GM12878 (cell line): ENCODE results near the gene PKN3. TPM values are rescaled to one million over a fixed set of nuclear protein-coding genes. Genes with fewer than 3 reads are reported as not detected.

Source experiments
- ATAC-seq: fragments of 200-7000 bp; cut with Tn5 transposase; 3 replicates; pipeline ENCODE4 v1.9.1; 2020; ENCODE audit warnings: mild to moderate bottlenecking, moderate library complexity
- BruUV-seq: library from RNA; stranded (reverse); fragments of 400-500 nt; replicated peaks from 2 replicates; lab custom pipeline; 2021; lab: Mats Ljungman, UMichigan
- CTCF ChIA-PET: fragments of 300-600 bp; sonication (Branson Sonifier 250); formaldehyde crosslinking; extraction: SDS; loops from one replicate; lab custom pipeline; 2021; ENCODE audit warnings: inconsistent platforms; lab: Yijun Ruan, JAX
- POLR2A ChIA-PET: fragments of 350-600 bp; formaldehyde crosslinking; extraction: SDS; loops from one replicate; lab custom pipeline; 2021; ENCODE audit warnings: inconsistent platforms; lab: Charles Lee
- RAD21 ChIA-PET: fragments of 300-600 bp; sonication (Branson Sonifier 250); formaldehyde crosslinking; loops from one replicate; lab custom pipeline; 2023; ENCODE audit warnings: antibody characterized with exemption; ENCODE audit not compliant: unreplicated experiment; lab: Charles Lee
- SMC1A ChIA-PET: fragments of 300-600 bp; sonication (Branson Sonifier 250); formaldehyde crosslinking; loops from one replicate; lab custom pipeline; 2023; ENCODE audit not compliant: unreplicated experiment, uncharacterized antibody; lab: Charles Lee
- DNase-seq: peaks from one replicate; pipeline ENCODE4 v3.0.0-alpha.2; 2011; ENCODE audit warnings: low read depth, low spot score
- FAIRE-seq: peaks from 3 replicates; lab custom pipeline; 2011; peaks lifted over from hg19 to GRCh38; lab: Jason Lieb, UNC
- H2AFZ ChIP-seq: 2 replicates; pipeline ENCODE4 v1.6.0; 2011; ENCODE audit warnings: low read depth, low read length, control low read depth; ENCODE audit not compliant: control insufficient read depth
- H3K27ac ChIP-seq: 2 replicates; pipeline ENCODE4 v1.5.1; 2011; ENCODE audit warnings: control low read depth; ENCODE audit not compliant: control insufficient read depth, insufficient read depth
- H3K27me3 ChIP-seq, 2 experiments: replicated peaks in 1 of 2; 2 replicates each; pipeline versions ENCODE4 v1.6.0 to v1.6.1; 2011; ENCODE audit warnings: low read length in 1 of 2; ENCODE audit not compliant: control insufficient read depth in 2 of 2, insufficient read depth in 2 of 2
- H3K36me3 ChIP-seq, 2 experiments: 2 replicates each; pipeline ENCODE4 v1.5.1; 2011; ENCODE audit warnings: low read length in 1 of 2; ENCODE audit not compliant: control insufficient read depth in 2 of 2, insufficient read depth in 2 of 2
- H3K4me1 ChIP-seq: 2 replicates; pipeline ENCODE4 v1.6.1; 2011; ENCODE audit warnings: mild to moderate bottlenecking, low read length, moderate library complexity, mixed read lengths; ENCODE audit not compliant: control insufficient read depth, insufficient read depth
- H3K4me2 ChIP-seq: 2 replicates; pipeline ENCODE4 v1.6.0; 2011; ENCODE audit warnings: control low read depth; ENCODE audit not compliant: control insufficient read depth, insufficient read depth
- H3K4me3 ChIP-seq: fragments of 200-600 bp; sonication (generic); 2 replicates; pipeline ENCODE4 v1.5.1; 2016
- H3K79me2 ChIP-seq: 2 replicates; pipeline ENCODE4 v1.6.0; 2011; ENCODE audit warnings: low read length; ENCODE audit not compliant: control insufficient read depth, insufficient read depth
- H3K9ac ChIP-seq: 2 replicates; pipeline ENCODE4 v1.8.0; 2011; ENCODE audit warnings: low read length, control low read depth, mixed read lengths; ENCODE audit not compliant: control insufficient read depth, insufficient read depth
- H3K9me3 ChIP-seq: replicated peaks from 3 replicates; pipeline ENCODE4 v1.5.1; 2011; ENCODE audit warnings: mild to moderate bottlenecking, low read length; ENCODE audit not compliant: control insufficient read depth, insufficient read depth
- H4K20me1 ChIP-seq: 2 replicates; pipeline ENCODE4 v1.6.0; 2011; ENCODE audit not compliant: control insufficient read depth, insufficient read depth
- CHD2 ChIP-seq: IDR thresholded peaks from 2 replicates; pipeline ENCODE4 v1.6.1; 2011; ENCODE audit warnings: low read depth, low read length, improper control_type of control experiment, borderline replicate concordance
- CTCF ChIP-seq, 3 experiments: IDR thresholded peaks in 2 of 3; conservative IDR thresholded peaks in 1 of 3; 2 replicates each; pipeline ENCODE4 v1.5.1; 2011; ENCODE audit warnings: low read depth in 3 of 3, low read length in 3 of 3, mild to moderate bottlenecking in 3 of 3, control low read depth in 2 of 3, moderate library complexity in 2 of 3, inconsistent platforms in 1 of 3, mixed read lengths in 1 of 3; ENCODE audit not compliant: control insufficient read depth in 2 of 3, insufficient read depth in 1 of 3; ENCODE audit errors: extremely low read depth in 1 of 3
- IRF5 ChIP-seq: fragments of 450-650 bp; IDR thresholded peaks from 2 replicates; pipeline ENCODE4 v1.6.1; 2017; ENCODE audit warnings: borderline replicate concordance
- MXI1 ChIP-seq: fragments of 150-350 bp; IDR thresholded peaks from 2 replicates; pipeline ENCODE4 v1.6.1; 2011; ENCODE audit warnings: low read depth, mild to moderate bottlenecking, inconsistent platforms, low read length, improper control_type of control experiment
- PKNOX1 ChIP-seq: fragments of 450-650 bp; IDR thresholded peaks from 2 replicates; pipeline ENCODE4 v1.6.1; 2016; ENCODE audit warnings: mild to moderate bottlenecking
- POLR2AphosphoS5 ChIP-seq: IDR thresholded peaks from 2 replicates; pipeline ENCODE4 v1.6.1; 2011; ENCODE audit warnings: mild to moderate bottlenecking, low read length, inconsistent platforms
- RELA ChIP-seq: fragments of 450-650 bp; IDR thresholded peaks from 2 replicates; pipeline ENCODE4 v1.8.0; 2014; ENCODE audit warnings: borderline replicate concordance; ENCODE audit not compliant: partially characterized antibody
- ZBTB11 ChIP-seq: fragments of 450-650 bp; formaldehyde crosslinking; IDR thresholded peaks from 2 replicates; pipeline ENCODE4 v1.5.0; 2022; ENCODE audit warnings: mild to moderate bottlenecking, missing genetic modification characterization
- ZNF687 ChIP-seq: fragments of 450-650 bp; IDR thresholded peaks from 2 replicates; pipeline ENCODE4 v1.6.1; 2017; ENCODE audit warnings: mild to moderate bottlenecking, moderate library complexity
- WGBS: methylation state at CpG from one replicate; pipeline ENCODE4 v1.1.6; 2016; ENCODE audit warnings: low lambda C conversion rate; ENCODE audit not compliant: insufficient replicate concordance, insufficient coverage; ENCODE audit errors: missing lambda C conversion rate; 5-methylcytosine and 5-hydroxymethylcytosine counted together
- in situ Hi-C: fragments of 300-500 bp; cut with MboI; formaldehyde crosslinking; loops from 9 replicates; pipeline ENCODE4 v1.14.3; 2018; ENCODE audit warnings: mixed read lengths
- intact Hi-C: fragments of 100-400 bp; cut with micrococcal nuclease; formaldehyde crosslinking; loops from one replicate; pipeline ENCODE4 v1.14.2; 2022; ENCODE audit not compliant: unreplicated experiment
- polyA plus RNA-seq, 11 experiments: library from polyadenylated mRNA; depleted of rRNA in 4 of 11; unstranded in 6 of 11; stranded (reverse) in 5 of 11; fragments of >200 nt; fragmentation: Nextera tagmentation in 4 of 11; fragmentation: Illumina TruSeq in 1 of 11; extraction: Ambion mirVana in 4 of 11; extraction: Trizol in 1 of 11; gene quantifications; 1 replicate in 1 of 11; 2 replicates in 10 of 11; pipeline versions ENCODE4 v1.2.1 to v1.2.3, GENCODE V29; 2011 to 2016; ENCODE audit warnings: inconsistent platforms in 2 of 11, missing spikeins in 2 of 11, low read depth in 1 of 11
- total RNA-seq, 4 experiments: library from RNA; depleted of rRNA in 3 of 4; stranded (reverse); fragments of >200 nt in 3 of 4; fragmentation: Illumina TruSeq in 1 of 4; extraction: Trizol in 1 of 4; gene quantifications; 2 replicates each; pipeline versions ENCODE4 v1.2.1 to v1.2.3, GENCODE V29; 2013 to 2021

PKN3 gene
- total and polyA plus RNA-seq, 10 of the 15 experiments (the other 5 are each of a cell fraction or from before 2014, with no cell fraction given): 0.35 to 11.0 (median 3.3) TPM

- intact Hi-C loops (loop anchor here (5.0 kb wide), 1 partner anchor 223 kb away; the partner anchor contains the start of genes DOLK and NUP188), in situ Hi-C loops (no loop called here)
- CTCF ChIA-PET: interaction anchor here (0.8 to 1.9 kb wide), 13 partner anchors 8 to 305 kb away, joined by 3 to 10 read pairs (median 4); partner anchors contain the start of genes CERCAM, ENDOG, KYAT1 and PKN3
- RAD21 ChIA-PET: interaction anchor here (0.8 to 1.7 kb wide), 9 partner anchors 23 to 286 kb away, joined by 3 to 8 read pairs (median 4); partner anchors contain the start of genes ENDOG and PKN3
- H3K4me3 ChIP-seq: peak overlapping the region; percentile 87
- peak overlapping the region; percentile 74 for H3K9ac ChIP-seq
- H4K20me1 ChIP-seq: no peaks in the 10 kb centered on the region
- POLR2A ChIA-PET: interaction anchor here (0.6 to 2.6 kb wide), 10 partner anchors 12 to 652 kb away, joined by 3 to 14 read pairs (median 5); partner anchors contain the start of genes ENDOG and SET
- peaks cover 0 to 4% of the 10 kb centered on the region in 2 experiments; a peak in 2 of 4 replicates for H3K36me3 ChIP-seq
- TSS peak; percentile 92 for BruUV-seq
- H3K27me3 ChIP-seq: no peaks in the 10 kb centered on the region
- H3K4me1 ChIP-seq: peaks cover 5% of the 10 kb centered on the region
- 17% methylated on average over 10 of the region's 10 CpGs for WGBS
- peaks cover 20% of the 10 kb centered on the region for H3K79me2 ChIP-seq
- no peaks in the 10 kb centered on the region for H3K9me3 ChIP-seq
- H3K27ac ChIP-seq: peak overlapping the region; percentile 63
- DNase-seq (peak; percentile 32), ATAC-seq (peak; percentile 52), FAIRE-seq (peak; percentile 56)
- H2AFZ ChIP-seq: peak overlapping the region; percentile 95
- peak overlapping the region; percentile 99 for H3K4me2 ChIP-seq
- SMC1A ChIA-PET: interaction anchor here (0.8 to 1.4 kb wide), 3 partner anchors 15 to 48 kb away, joined by 3 read pairs; no protein-coding TSS in a partner anchor
- TF ChIP-seq MXI1: no peak
- TF ChIP-seq POLR2AphosphoS5: 0 out of 2 replicates have a peak, but pooled peaks have one; percentile 16
- TF ChIP-seq CTCF (IDR thresholded peaks at IDR 0.05 in 2 of 3, conservative IDR thresholded peaks at IDR 0.05 in 1 of 3; ENCODE audit: control insufficient read depth in 2 of 3, extremely low read depth in 1 of 3, insufficient read depth in 1 of 3, low read depth in 3 of 3, low read length in 3 of 3): peak; percentile 2 to 13 (median 3); a peak in 1 of 6 replicates
- no peak for TF ChIP-seq IRF5
- TF ChIP-seq ZNF687: no peak
- TF ChIP-seq ZBTB11 (CRISPR knock-in tag): no peak
- no peak for TF ChIP-seq RELA
- TF ChIP-seq PKNOX1: peak; percentile 24; the same call in 1 of the 2 replicates
- no peak for TF ChIP-seq CHD2
Observed at GRCh38 chr9:128724744-128725211, 22.5 kb downstream of the PKN3 start.
